Measurements from ENCODE around the gene ZSCAN32.

ZSCAN32 gene

GRCh38 chr16:3347586-3347985 lies 53.2 kb downstream of the ZSCAN32 start (continued):
- TF ChIP-seq ZFP3 (CRISPR knock-in tag; IDR thresholded peaks at IDR 0.05): no peak
- no peak for TF ChIP-seq PPARA (CRISPR knock-in tag; IDR thresholded peaks at IDR 0.05; ENCODE audit: borderline replicate concordance)
- TF ChIP-seq ARNTL (CRISPR knock-in tag; IDR thresholded peaks at IDR 0.05; ENCODE audit: borderline replicate concordance, low read depth): no peak
- no peak for TF ChIP-seq PATZ1 (CRISPR knock-in tag; IDR thresholded peaks at IDR 0.05; ENCODE audit: borderline replicate concordance)
- no peak for TF ChIP-seq ESRRG (CRISPR knock-in tag; IDR thresholded peaks at IDR 0.05)

- ATAC-seq: no peak
- TF ChIP-seq ZNF8 (CRISPR knock-in tag; IDR thresholded peaks at IDR 0.05) (no peak), ISL1 (CRISPR knock-in tag; IDR thresholded peaks at IDR 0.05) (no peak), ESRRG (CRISPR knock-in tag; IDR thresholded peaks at IDR 0.05) (no peak), ZNF70 (CRISPR knock-in tag; IDR thresholded peaks at IDR 0.05) (no peak), ZFP3 (CRISPR knock-in tag; IDR thresholded peaks at IDR 0.05) (no peak), ZNF565 (CRISPR knock-in tag; conservative IDR thresholded peaks at IDR 0.05; ENCODE audit: low read depth) (no peak), CREB5 (CRISPR knock-in tag; IDR thresholded peaks at IDR 0.05; ENCODE audit: low read depth) (no peak), PATZ1 (CRISPR knock-in tag; IDR thresholded peaks at IDR 0.05; ENCODE audit: borderline replicate concordance) (no peak), TOX (CRISPR knock-in tag; IDR thresholded peaks at IDR 0.05; ENCODE audit: borderline replicate concordance) (no peak), PPARA (CRISPR knock-in tag; IDR thresholded peaks at IDR 0.05; ENCODE audit: borderline replicate concordance) (no peak), TCF4 (CRISPR knock-in tag; IDR thresholded peaks at IDR 0.05; ENCODE audit: borderline replicate concordance) (no peak), ZFP30 (CRISPR knock-in tag; IDR thresholded peaks at IDR 0.05) (no peak), SNAI2 (CRISPR knock-in tag; IDR thresholded peaks at IDR 0.05) (no peak), RARB (CRISPR knock-in tag; IDR thresholded peaks at IDR 0.05) (no peak), GLIS3 (CRISPR knock-in tag; IDR thresholded peaks at IDR 0.05) (no peak)
- TF ChIP-seq, protein P1, sequence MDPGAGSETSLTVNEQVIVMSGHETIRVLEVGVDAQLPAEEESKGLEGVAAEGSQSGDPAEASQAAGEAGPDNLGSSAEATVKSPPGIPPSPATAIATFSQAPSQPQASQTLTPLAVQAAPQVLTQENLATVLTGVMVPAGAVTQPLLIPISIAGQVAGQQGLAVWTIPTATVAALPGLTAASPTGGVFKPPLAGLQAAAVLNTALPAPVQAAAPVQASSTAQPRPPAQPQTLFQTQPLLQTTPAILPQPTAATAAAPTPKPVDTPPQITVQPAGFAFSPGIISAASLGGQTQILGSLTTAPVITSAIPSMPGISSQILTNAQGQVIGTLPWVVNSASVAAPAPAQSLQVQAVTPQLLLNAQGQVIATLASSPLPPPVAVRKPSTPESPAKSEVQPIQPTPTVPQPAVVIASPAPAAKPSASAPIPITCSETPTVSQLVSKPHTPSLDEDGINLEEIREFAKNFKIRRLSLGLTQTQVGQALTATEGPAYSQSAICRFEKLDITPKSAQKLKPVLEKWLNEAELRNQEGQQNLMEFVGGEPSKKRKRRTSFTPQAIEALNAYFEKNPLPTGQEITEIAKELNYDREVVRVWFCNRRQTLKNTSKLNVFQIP (CRISPR knock-in tag; IDR thresholded peaks at IDR 0.05; ENCODE audit: borderline replicate concordance, low read depth): no peak
- TF ChIP-seq, protein P2, sequence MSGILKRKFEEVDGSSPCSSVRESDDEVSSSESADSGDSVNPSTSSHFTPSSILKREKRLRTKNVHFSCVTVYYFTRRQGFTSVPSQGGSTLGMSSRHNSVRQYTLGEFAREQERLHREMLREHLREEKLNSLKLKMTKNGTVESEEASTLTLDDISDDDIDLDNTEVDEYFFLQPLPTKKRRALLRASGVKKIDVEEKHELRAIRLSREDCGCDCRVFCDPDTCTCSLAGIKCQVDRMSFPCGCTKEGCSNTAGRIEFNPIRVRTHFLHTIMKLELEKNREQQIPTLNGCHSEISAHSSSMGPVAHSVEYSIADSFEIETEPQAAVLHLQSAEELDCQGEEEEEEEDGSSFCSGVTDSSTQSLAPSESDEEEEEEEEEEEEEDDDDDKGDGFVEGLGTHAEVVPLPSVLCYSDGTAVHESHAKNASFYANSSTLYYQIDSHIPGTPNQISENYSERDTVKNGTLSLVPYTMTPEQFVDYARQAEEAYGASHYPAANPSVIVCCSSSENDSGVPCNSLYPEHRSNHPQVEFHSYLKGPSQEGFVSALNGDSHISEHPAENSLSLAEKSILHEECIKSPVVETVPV (CRISPR knock-in tag; IDR thresholded peaks at IDR 0.05): no peak
These were observed 54.8 kb downstream of the ZSCAN32 start for GRCh38 chr16:3346041-3346440.
